B cell (primary cell): Measurements from ENCODE around the gene SIPA1L3. TPM values are rescaled to one million over a fixed set of nuclear protein-coding genes. Genes with fewer than 3 reads are reported as not detected.
A peak's percentile ranks its signal among the peaks of the same experiment; 100 is the strongest.

Experiments
- ATAC-seq: fragments of 200-7000 bp; cut with Tn5 transposase; one replicate; pipeline ENCODE4 v1.10.0; 2021; ENCODE audit warnings: low read depth, mild to moderate bottlenecking, moderate number of reproducible peaks, moderate library complexity
- CTCF ChIA-PET: fragments of 350-600 bp; sonication (Branson Sonifier 250); formaldehyde crosslinking; loops from one replicate; lab custom pipeline; 2021; ENCODE audit warnings: antibody characterized with exemption, inconsistent platforms; lab: Charles Lee
- POLR2A ChIA-PET: fragments of 350-600 bp; sonication (Branson Sonifier 250); formaldehyde crosslinking; loops from one replicate; lab custom pipeline; 2021; ENCODE audit warnings: antibody characterized with exemption; lab: Charles Lee
- DNase-seq: peaks from one replicate; pipeline ENCODE4 v3.0.0; 2013
- H2AFZ ChIP-seq: 2 replicates; pipeline ENCODE4 v1.6.1; 2012; ENCODE audit warnings: mild to moderate bottlenecking, low read depth, low read length; ENCODE audit not compliant: insufficient read depth, poor library complexity, severe bottlenecking
- H3K27ac ChIP-seq, 2 donors: 1 replicate in 1 of 2; 2 replicates in 1 of 2; pipeline ENCODE4 v1.5.1; 2012 to 2013; ENCODE audit warnings: low read length in 2 of 2, mild to moderate bottlenecking in 2 of 2, moderate library complexity in 1 of 2
- H3K27me3 ChIP-seq, 4 experiments: fragments of 200-600 bp in 1 of 4; sonication (generic) in 1 of 4; replicated peaks in 1 of 4; 1 replicate in 2 of 4; 2 replicates in 2 of 4; pipeline versions ENCODE4 v1.6.1 to v1.7.0; 2013 to 2016; ENCODE audit warnings: low read length in 3 of 4, mild to moderate bottlenecking in 2 of 4, mixed read lengths in 1 of 4, moderate library complexity in 1 of 4; ENCODE audit not compliant: insufficient read depth in 4 of 4, control insufficient read depth in 3 of 4; ENCODE audit errors: control extremely low read depth in 1 of 4
- H3K36me3 ChIP-seq, 2 experiments: replicated peaks in 1 of 2; 1 replicate in 1 of 2; 2 replicates in 1 of 2; pipeline versions ENCODE4 v1.6.1 to v1.7.1; 2013; ENCODE audit warnings: low read length in 1 of 2; ENCODE audit not compliant: insufficient read depth in 2 of 2, control insufficient read depth in 1 of 2; ENCODE audit errors: control extremely low read depth in 1 of 2, extremely low read depth in 1 of 2
- H3K4me1 ChIP-seq, 2 donors: fragments of 200-600 bp in 1 of 2; sonication (generic) in 1 of 2; 1 replicate in 1 of 2; 2 replicates in 1 of 2; pipeline versions ENCODE4 v1.5.1 to v1.6.1; 2013 to 2017; ENCODE audit warnings: low read length in 2 of 2; ENCODE audit not compliant: control insufficient read depth in 2 of 2, insufficient read depth in 2 of 2
- H3K4me2 ChIP-seq: replicated peaks from 2 replicates; pipeline ENCODE3; 2012; ENCODE audit warnings: mild to moderate bottlenecking, low read depth, low read length; ENCODE audit not compliant: poor library complexity, severe bottlenecking
- H3K4me3 ChIP-seq, 5 experiments: fragments of 200-600 bp in 1 of 5; sonication (generic) in 1 of 5; 1 replicate in 3 of 5; 2 replicates in 2 of 5; pipeline versions ENCODE4 v1.5.1 to v1.7.0; 2011 to 2016; ENCODE audit warnings: low read length in 4 of 5, mild to moderate bottlenecking in 4 of 5, low read depth in 2 of 5, control low read depth in 1 of 5, moderate library complexity in 1 of 5; ENCODE audit not compliant: insufficient read depth in 1 of 5; ENCODE audit errors: control extremely low read depth in 1 of 5, extremely low read depth in 1 of 5
- H3K79me2 ChIP-seq: fragments of 200-600 bp; sonication (generic); one replicate; pipeline ENCODE4 v1.6.0; 2016; ENCODE audit warnings: low read length; ENCODE audit not compliant: control insufficient read depth, insufficient read depth
- H3K9ac ChIP-seq: fragments of 200-600 bp; sonication (generic); 2 replicates; pipeline ENCODE4 v1.6.1; 2017; ENCODE audit warnings: mild to moderate bottlenecking, low read length, moderate library complexity
- H3K9me3 ChIP-seq, 3 donors: one replicate each; pipeline versions ENCODE4 v1.6.1 to v1.7.1; 2013; ENCODE audit warnings: low read length in 2 of 3; ENCODE audit not compliant: control insufficient read depth in 2 of 3, insufficient read depth in 1 of 3; ENCODE audit errors: control extremely low read depth in 1 of 3
- H4K20me1 ChIP-seq: 2 replicates; pipeline ENCODE4 v1.6.0; 2012; ENCODE audit warnings: mild to moderate bottlenecking, low read length; ENCODE audit not compliant: insufficient read depth, control insufficient read depth, poor library complexity, severe bottlenecking
- H3K27ac Mint-ChIP-seq: one replicate; pipeline ENCODE4 v1.8.0; 2021; ENCODE audit warnings: mixed read lengths
- H3K27me3 Mint-ChIP-seq: one replicate; pipeline ENCODE4 v1.8.0; 2021; ENCODE audit warnings: mixed read lengths
- H3K4me1 Mint-ChIP-seq: one replicate; pipeline ENCODE4 v1.8.0; 2021; ENCODE audit warnings: mixed read lengths
- H3K4me3 Mint-ChIP-seq: one replicate; pipeline ENCODE4 v1.8.0; 2021; ENCODE audit warnings: mixed read lengths
- H3K9me3 Mint-ChIP-seq: one replicate; pipeline ENCODE4 v1.8.0; 2022; ENCODE audit warnings: mixed read lengths; ENCODE audit not compliant: insufficient read depth
- EZH2 ChIP-seq: IDR thresholded peaks from 2 replicates; pipeline ENCODE4 v1.6.1; 2012; ENCODE audit warnings: borderline replicate concordance, low read depth, mild to moderate bottlenecking, moderate library complexity, low read length; ENCODE audit not compliant: insufficient read depth, poor library complexity, severe bottlenecking
- WGBS: methylation state at CpG from one replicate; pipeline ENCODE4 v1.1.5; 2013; ENCODE audit warnings: missing lambda C conversion rate; ENCODE audit not compliant: insufficient coverage; 5-methylcytosine and 5-hydroxymethylcytosine counted together
- intact Hi-C: fragments of 100-400 bp; cut with micrococcal nuclease; formaldehyde crosslinking; loops from one replicate; pipeline ENCODE4 v1.10.0; 2022
- polyA plus RNA-seq: library from polyadenylated mRNA; depleted of rRNA; stranded (reverse); fragments of >200 nt; gene quantifications from 2 replicates; pipeline ENCODE4 v1.2.3, GENCODE V29; 2012
- total RNA-seq, 2 donors: library from RNA; stranded (reverse); fragments of 120-200 nt in 1 of 2; gene quantifications; 1 replicate in 1 of 2; 2 replicates in 1 of 2; pipeline versions ENCODE4 v1.2.3 to v1.2.4, GENCODE V29; 2013 to 2022
- TF ChIP-seq, protein P1 (sequence below): fragments of 200-600 bp; IDR thresholded peaks from one replicate; pipeline ENCODE4 v1.8.0; 2022; ENCODE audit warnings: antibody characterized with exemption, mild to moderate bottlenecking

The SIPA1L3 gene
- total and polyA plus RNA-seq, 2 donors (not counting 1 experiment from before 2014, with no cell fraction given), result 48.3 to 295 TPM

DNA sequence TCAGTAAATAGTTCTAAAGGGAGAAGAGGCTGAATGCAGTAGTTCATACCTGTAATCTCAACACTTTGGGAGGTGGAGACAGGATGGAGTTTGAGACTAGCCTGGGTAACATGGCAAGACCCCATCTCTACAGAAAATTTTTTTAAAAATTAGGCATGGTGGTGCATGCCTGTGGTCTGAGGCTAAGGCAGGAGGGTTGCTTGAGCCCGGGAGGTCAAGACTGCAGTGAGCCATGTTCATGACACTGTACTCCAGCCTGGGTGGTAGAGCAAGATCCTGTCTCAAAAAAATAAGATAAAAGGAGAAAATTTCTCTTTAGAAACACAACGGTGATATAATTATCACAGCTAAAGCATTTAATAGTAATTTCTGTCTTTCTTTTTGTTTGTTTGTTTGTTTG, 57.1 kb downstream of the SIPA1L3 start:
- ChIA-PET POLR2A (interaction anchor here (0.7 kb wide), 1 partner anchor 40 kb away, joined by 4 read pairs; no protein-coding TSS in a partner anchor), CTCF (interaction anchor here (1.0 to 1.8 kb wide), 3 partner anchors 62 to 81 kb away, joined by 3 to 8 read pairs (median 4); no protein-coding TSS in a partner anchor)
- H3K9me3 ChIP-seq, result peaks cover 0 to 17% (median 5%) of the 10 kb centered on the region in 3 donors
- no peak for DNase-seq
- no peak overlapping the region for H3K9ac ChIP-seq
- Mint-ChIP-seq H3K9me3 (peaks cover 6% of the 10 kb centered on the region), H3K4me1 (peaks cover 70% of the 10 kb centered on the region), H3K27me3 (no peaks in the 10 kb centered on the region), H3K27ac (peak overlapping the region; percentile 91), H3K4me3 (no peak overlapping the region)
- peaks cover 96% of the 10 kb centered on the region for H3K79me2 ChIP-seq
- no peak overlapping the region for H3K4me3 ChIP-seq
- intact Hi-C loops, result loop anchor here (5.0 kb wide), 2 partner anchors 43 to 83 kb away; no protein-coding TSS in a partner anchor
- peaks cover 55 to 70% of the 10 kb centered on the region in 2 donors for H3K4me1 ChIP-seq
- no peaks in the 10 kb centered on the region for H4K20me1 ChIP-seq
- peaks cover 0 to 18% of the 10 kb centered on the region in 2 experiments for H3K36me3 ChIP-seq
- no peak for ATAC-seq
- TF ChIP-seq EZH2, result no peak
- TF ChIP-seq, protein P1, sequence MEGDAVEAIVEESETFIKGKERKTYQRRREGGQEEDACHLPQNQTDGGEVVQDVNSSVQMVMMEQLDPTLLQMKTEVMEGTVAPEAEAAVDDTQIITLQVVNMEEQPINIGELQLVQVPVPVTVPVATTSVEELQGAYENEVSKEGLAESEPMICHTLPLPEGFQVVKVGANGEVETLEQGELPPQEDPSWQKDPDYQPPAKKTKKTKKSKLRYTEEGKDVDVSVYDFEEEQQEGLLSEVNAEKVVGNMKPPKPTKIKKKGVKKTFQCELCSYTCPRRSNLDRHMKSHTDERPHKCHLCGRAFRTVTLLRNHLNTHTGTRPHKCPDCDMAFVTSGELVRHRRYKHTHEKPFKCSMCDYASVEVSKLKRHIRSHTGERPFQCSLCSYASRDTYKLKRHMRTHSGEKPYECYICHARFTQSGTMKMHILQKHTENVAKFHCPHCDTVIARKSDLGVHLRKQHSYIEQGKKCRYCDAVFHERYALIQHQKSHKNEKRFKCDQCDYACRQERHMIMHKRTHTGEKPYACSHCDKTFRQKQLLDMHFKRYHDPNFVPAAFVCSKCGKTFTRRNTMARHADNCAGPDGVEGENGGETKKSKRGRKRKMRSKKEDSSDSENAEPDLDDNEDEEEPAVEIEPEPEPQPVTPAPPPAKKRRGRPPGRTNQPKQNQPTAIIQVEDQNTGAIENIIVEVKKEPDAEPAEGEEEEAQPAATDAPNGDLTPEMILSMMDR, result no peak
- peak overlapping the region; percentile 20 to 77 for H3K27ac ChIP-seq
- H2AFZ ChIP-seq, result no peak overlapping the region
- 83% methylated on average over 1 of the region's 2 CpGs for WGBS
- H3K4me2 ChIP-seq, result peak overlapping the region; percentile 55
- H3K27me3 ChIP-seq, result no peaks in the 10 kb centered on the region

DNA sequence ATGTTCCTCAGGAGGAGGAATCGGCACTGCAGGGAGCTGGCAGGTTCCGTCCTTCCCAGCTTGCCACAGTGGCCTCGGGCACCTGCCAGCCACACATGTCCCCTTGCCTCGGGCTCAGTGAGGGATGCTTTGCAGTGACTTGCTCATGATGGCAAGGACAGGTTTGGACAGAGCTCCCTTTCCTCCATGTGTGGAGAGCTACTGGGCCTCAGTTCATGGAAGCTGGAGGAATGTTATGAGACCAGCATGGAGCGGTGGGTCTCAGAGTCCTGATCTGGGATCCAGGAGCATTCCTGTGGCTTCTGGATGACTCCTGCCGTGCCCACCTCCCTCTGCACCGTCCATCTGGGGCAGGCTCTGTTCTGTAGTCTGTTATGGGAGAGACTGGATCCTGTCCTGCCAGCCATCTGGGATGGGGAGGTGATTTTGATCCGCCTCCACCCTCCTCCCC, 59.2 kb downstream of the SIPA1L3 start:
- peaks cover 0 to 19% (median 17%) of the 10 kb centered on the region in 3 donors for H3K9me3 ChIP-seq
- DNase-seq (no peak), ATAC-seq (no peak)
- H3K4me2 ChIP-seq, result no peak overlapping the region
- peaks cover 46 to 55% of the 10 kb centered on the region in 2 donors for H3K4me1 ChIP-seq
- H2AFZ ChIP-seq, result no peak overlapping the region
- H3K27ac ChIP-seq, result peak overlapping the region in 1 of 2 donors; percentile 63
- H3K9ac ChIP-seq, result no peak overlapping the region
- H3K79me2 ChIP-seq, result peaks cover 100% of the 10 kb centered on the region
- ChIA-PET CTCF (no interaction called here), POLR2A (no interaction called here)
- intact Hi-C loops, result no loop called here
- Mint-ChIP-seq H3K9me3 (peaks cover 4% of the 10 kb centered on the region), H3K4me3 (no peak overlapping the region), H3K27me3 (no peaks in the 10 kb centered on the region), H3K4me1 (peaks cover 62% of the 10 kb centered on the region), H3K27ac (peak overlapping the region; percentile 90)
- H3K27me3 ChIP-seq, result no peaks in the 10 kb centered on the region
- H3K36me3 ChIP-seq, result peaks cover 0 to 35% of the 10 kb centered on the region in 2 experiments
- TF ChIP-seq EZH2, result no peak
- TF ChIP-seq, protein P1, result no peak
- H4K20me1 ChIP-seq, result no peaks in the 10 kb centered on the region
- 94% methylated on average over 5 of the region's 8 CpGs for WGBS
- H3K4me3 ChIP-seq, result no peak overlapping the region
